ENCODE measurements around the gene CEACAM4. TPM values are rescaled to one million over a fixed set of nuclear protein-coding genes. Genes with fewer than 3 reads are reported as not detected.

Gene CEACAM4
- total and polyA plus RNA-seq, 9 of the 15 experiments (the other 6 are each of a cell fraction or from before 2014, with no cell fraction given): not detected

- no peak for TF ChIP-seq SIN3A (IDR thresholded peaks at IDR 0.05; ENCODE audit: borderline replicate concordance in 2 of 2, control insufficient read depth in 1 of 2, low read depth in 2 of 2, low read length in 2 of 2)
- TF ChIP-seq RAD21 (CRISPR knock-in tag; conservative IDR thresholded peaks at IDR 0.05 in 1 of 2, IDR thresholded peaks at IDR 0.05 in 1 of 2): peak; percentile 49 to 70
- TF ChIP-seq ARNT (IDR thresholded peaks at IDR 0.05): no peak
- peak; percentile 21; the same call in 1 of the 2 replicates for TF ChIP-seq NFIX (CRISPR knock-in tag; IDR thresholded peaks at IDR 0.05; ENCODE audit: low read depth)
These were observed 31.5 kb downstream of the CEACAM4 start (continued) for GRCh38 chr19:41595258-41595889.

- ATAC-seq (no peak), DNase-seq (ENCODE audit: extremely low read depth in 1 of 4, low spot score in 3 of 4) (no peak), FAIRE-seq (no peak)
- no peaks in the 10 kb centered on the region for H3K4me1 ChIP-seq (replicated peaks in 1 of 2; ENCODE audit: control insufficient read depth in 2 of 2, insufficient read depth in 2 of 2, low read length in 2 of 2)
- no peak overlapping the region for H3K4me2 ChIP-seq (ENCODE audit: insufficient read depth, low read length)
- CTCF ChIA-PET (ENCODE audit: low intra/inter-chr PET ratio): no interaction called here
- no peak overlapping the region for H3K27ac ChIP-seq (ENCODE audit: extremely low read depth, low read depth, low read length)
- no peaks in the 10 kb centered on the region for H4K20me1 ChIP-seq (replicated peaks; ENCODE audit: control insufficient read depth, insufficient read depth, low read length)
- no peak overlapping the region for H3K4me3 ChIP-seq
- intact Hi-C loops (cut with micrococcal nuclease) (no loop called here), in situ Hi-C loops (cut with MboI) (no loop called here)
- H3K9me3 ChIP-seq (replicated peaks; ENCODE audit: control insufficient read depth, insufficient read depth, low read depth, low read length): no peaks in the 10 kb centered on the region
- H3K27me3 ChIP-seq (ENCODE audit: control insufficient read depth in 2 of 2, insufficient read depth in 2 of 2, low read length in 2 of 2): no peaks in the 10 kb centered on the region
- H3K36me3 ChIP-seq (ENCODE audit: control insufficient read depth, insufficient read depth, low read length): no peaks in the 10 kb centered on the region
- WGBS (ENCODE audit: insufficient coverage, low coverage, missing lambda C conversion rate): 0% methylated on average over 5 of the region's 5 CpGs
- H3K9me1 ChIP-seq (ENCODE audit: control insufficient read depth, insufficient read depth, low read length): no peaks in the 10 kb centered on the region
- BruUV-seq (replicated peaks): no TSS peak
- no peaks in the 10 kb centered on the region for H3K79me2 ChIP-seq (ENCODE audit: control insufficient read depth, insufficient read depth, low read length)
- no peak overlapping the region for H2AFZ ChIP-seq (ENCODE audit: low read depth, low read length)
- no peak overlapping the region for H3K9ac ChIP-seq (ENCODE audit: insufficient read depth in 1 of 2, low read depth in 2 of 2, low read length in 2 of 2)
- POLR2A ChIA-PET: no interaction called here
- TF ChIP-seq FOSL1 (tag; conservative IDR thresholded peaks at IDR 0.05): no peak
- no peak for TF ChIP-seq MXD1 (CRISPR knock-in tag; IDR thresholded peaks at IDR 0.05; ENCODE audit: borderline replicate concordance, poor library complexity, severe bottlenecking)
- no peak for TF ChIP-seq ETV5 (CRISPR knock-in tag; IDR thresholded peaks at IDR 0.05; ENCODE audit: low read depth)
These were observed 34.8 kb downstream of the CEACAM4 start for GRCh38 chr19:41591951-41592562.
